GM12864 (cell line): ENCODE data around the gene SENP2.

Experiments
- DNase-seq: peaks from one replicate; pipeline ENCODE4 v3.0.0-alpha.2; 2011; ENCODE audit warnings: low read depth
- H3K4me3 ChIP-seq: 2 replicates; pipeline ENCODE4 v1.5.1; 2011; ENCODE audit warnings: mild to moderate bottlenecking, low read depth, low read length, control low read depth
- CTCF ChIP-seq: IDR thresholded peaks from 2 replicates; pipeline ENCODE4 v1.5.1; 2011; ENCODE audit warnings: low read depth, mild to moderate bottlenecking, moderate library complexity, low read length, control low read depth, inconsistent platforms; ENCODE audit errors: missing control alignments

Gene SENP2

GRCh38 chr3:185585859-185586685 lies at the start of gene SENP2:
Gene SENP2, plus strand, starts transcription at chr3:185586295. Its CDS starts 119 bp downstream, at chr3:185586414.
- H3K4me3 ChIP-seq, result peak within 1 kb of the TSS; percentile 79
- DNase-seq, result peak; percentile 98
- TF ChIP-seq CTCF, result no peak

DNA sequence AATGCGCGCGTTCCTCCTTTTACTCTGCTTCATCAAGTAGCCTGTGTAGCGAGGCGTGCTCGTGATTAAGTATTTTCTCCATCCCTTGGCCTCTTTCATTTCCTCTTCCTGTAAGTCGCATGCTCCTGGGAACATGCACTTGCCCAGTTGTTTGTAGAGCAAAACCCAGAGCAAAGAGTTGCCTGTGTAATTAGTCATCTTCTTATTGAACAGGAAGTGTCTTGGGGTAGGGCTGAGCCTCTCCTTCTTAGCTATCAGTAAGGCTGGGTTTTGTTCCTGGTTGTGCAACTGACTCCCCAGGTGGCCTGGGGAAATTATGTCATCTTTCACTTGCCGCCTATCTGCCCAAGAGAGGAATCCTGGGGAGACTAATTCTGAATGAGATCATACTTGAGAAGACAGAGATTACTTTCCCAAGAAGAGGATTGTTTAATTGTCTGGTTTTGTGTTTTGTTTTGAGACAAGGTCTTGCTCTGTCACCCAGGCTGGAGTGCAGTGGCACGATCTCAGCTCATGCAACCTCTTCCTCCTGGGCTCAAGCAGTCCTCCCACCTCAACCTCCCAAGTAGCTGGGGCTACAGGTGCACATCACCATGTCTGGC lies 48.6 kb upstream of the SENP2 start:
- no peak overlapping the region; the same call in 1 of the 2 replicates for H3K4me3 ChIP-seq
- peak; percentile 97 for DNase-seq
- TF ChIP-seq CTCF, result no peak

- no peak for DNase-seq
- no peak for TF ChIP-seq CTCF
- no peak overlapping the region for H3K4me3 ChIP-seq
These were observed 46.2 kb upstream of the SENP2 start for GRCh38 chr3:185539934-185540333.

DNA sequence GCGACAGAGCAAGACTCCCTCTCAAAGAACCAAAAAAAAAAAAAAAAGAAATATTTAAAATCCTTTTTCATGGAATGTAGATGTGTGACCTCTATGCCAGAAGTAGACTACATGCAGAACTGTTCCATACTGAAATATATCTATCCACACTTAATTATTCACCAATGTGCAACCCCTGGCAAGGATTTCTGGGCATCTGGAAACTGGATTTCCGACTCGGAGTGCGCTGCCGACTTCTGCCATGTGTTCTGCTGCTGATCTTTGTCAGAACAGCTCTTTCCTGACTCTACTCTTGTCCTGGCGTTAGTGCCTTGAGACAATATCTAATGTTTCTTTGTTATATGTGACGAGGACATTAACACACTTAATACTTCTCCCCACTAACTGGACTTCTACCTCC lies 45.4 kb upstream of the SENP2 start:
- TF ChIP-seq CTCF, result no peak
- H3K4me3 ChIP-seq, result no peak overlapping the region
- DNase-seq, result no peak

DNA sequence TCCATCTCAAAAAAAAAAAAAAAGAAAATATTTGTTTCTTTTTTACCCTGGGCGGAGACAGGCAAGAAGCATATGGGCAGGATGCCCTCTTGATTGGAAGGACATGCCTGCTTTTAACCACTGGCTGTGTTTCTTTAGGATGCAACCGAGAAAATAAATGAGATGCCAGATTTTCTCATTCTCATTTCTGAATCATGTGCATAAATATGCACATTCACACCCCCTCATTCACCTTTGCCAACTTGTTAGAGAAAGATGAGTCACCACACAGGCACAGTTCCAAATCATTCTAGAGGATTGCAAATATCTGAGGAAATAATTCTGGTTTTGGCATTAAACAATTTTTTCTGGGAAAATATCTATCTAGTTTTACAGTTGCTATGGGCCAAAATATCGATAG lies 37.0 kb upstream of the SENP2 start:
- TF ChIP-seq CTCF, result no peak
- DNase-seq, result no peak
- H3K4me3 ChIP-seq, result no peak overlapping the region

- TF ChIP-seq CTCF, result no peak
- no peak for DNase-seq
- no peak overlapping the region for H3K4me3 ChIP-seq
These were observed 36.4 kb upstream of the SENP2 start for GRCh38 chr3:185549651-185550111.
